Smooth muscle cell (in vitro differentiated cells): ENCODE results near the gene ZSWIM8. TPM values are rescaled to one million over a fixed set of nuclear protein-coding genes. Genes with fewer than 3 reads are reported as not detected.

Experiments
- DNase-seq: peaks from one replicate; lab custom pipeline; 2025; ENCODE audit not compliant: unreplicated experiment; lab: John Stamatoyannopoulos, UW
- H2AFZ ChIP-seq: fragments of 200-600 bp; sonication (generic); 2 replicates; pipeline ENCODE4 v1.6.0; 2016; ENCODE audit warnings: antibody characterized with exemption, low read depth, mild to moderate bottlenecking
- H3F3A ChIP-seq: fragments of 200-600 bp; sonication (generic); 2 replicates; pipeline ENCODE4 v1.6.0; 2017; ENCODE audit warnings: antibody characterized with exemption, low read depth
- H3K27ac ChIP-seq: fragments of 200-600 bp; sonication (generic); 2 replicates; pipeline ENCODE4 v1.5.1; 2016; ENCODE audit warnings: low read depth, mild to moderate bottlenecking
- H3K27me3 ChIP-seq: fragments of 200-600 bp; sonication (generic); 2 replicates; pipeline ENCODE4 v1.6.1; 2016; ENCODE audit warnings: low read depth, mild to moderate bottlenecking
- H3K36me3 ChIP-seq: fragments of 200-600 bp; sonication (generic); 2 replicates; pipeline ENCODE4 v1.5.1; 2016; ENCODE audit warnings: low read depth
- H3K4me1 ChIP-seq: fragments of 200-600 bp; sonication (generic); 2 replicates; pipeline ENCODE4 v1.5.1; 2016; ENCODE audit warnings: low read depth
- H3K4me2 ChIP-seq: fragments of 200-600 bp; sonication (generic); 2 replicates; pipeline ENCODE4 v1.6.0; 2016; ENCODE audit warnings: mild to moderate bottlenecking
- H3K4me3 ChIP-seq: fragments of 200-600 bp; sonication (generic); 2 replicates; pipeline ENCODE4 v1.5.1; 2016; ENCODE audit warnings: mild to moderate bottlenecking
- H3K79me2 ChIP-seq: fragments of 200-600 bp; sonication (generic); 2 replicates; pipeline ENCODE4 v1.6.0; 2016; ENCODE audit warnings: low read depth, mild to moderate bottlenecking
- H3K9ac ChIP-seq: fragments of 200-600 bp; sonication (generic); 2 replicates; pipeline ENCODE4 v1.6.0; 2016; ENCODE audit warnings: low read depth
- H3K9me3 ChIP-seq: fragments of 200-600 bp; sonication (generic); replicated peaks from 2 replicates; pipeline ENCODE4 v1.5.1; 2016; ENCODE audit warnings: low read depth
- H4K20me1 ChIP-seq: fragments of 200-600 bp; sonication (generic); 2 replicates; pipeline ENCODE4 v1.6.0; 2016; ENCODE audit warnings: low read depth
- WGBS: methylation state at CpG from one replicate; pipeline ENCODE4 v1.1.7; 2016; ENCODE audit warnings: low lambda C conversion rate; 5-methylcytosine and 5-hydroxymethylcytosine counted together
- polyA plus RNA-seq: library from polyadenylated mRNA; unstranded; fragments of >200 nt; fragmentation: Nextera tagmentation; extraction: Ambion mirVana; gene quantifications from 2 replicates; pipeline ENCODE4 v1.2.1, GENCODE V29; 2016
- total RNA-seq: library from RNA; depleted of rRNA; stranded (reverse); fragments of >200 nt; gene quantifications from 2 replicates; pipeline ENCODE4 v1.2.3, GENCODE V29; 2014
- TF ChIP-seq, protein P1 (sequence below): fragments of 200-600 bp; sonication (generic); IDR thresholded peaks from 2 replicates; pipeline ENCODE4 v1.5.1; 2017; ENCODE audit warnings: borderline replicate concordance, mild to moderate bottlenecking, antibody characterized with exemption; ENCODE audit not compliant: insufficient read depth, poor library complexity, severe bottlenecking

The ZSWIM8 gene
- total and polyA plus RNA-seq, 2 experiments from 2014 or later = 48.3 to 83.9 TPM

DNA sequence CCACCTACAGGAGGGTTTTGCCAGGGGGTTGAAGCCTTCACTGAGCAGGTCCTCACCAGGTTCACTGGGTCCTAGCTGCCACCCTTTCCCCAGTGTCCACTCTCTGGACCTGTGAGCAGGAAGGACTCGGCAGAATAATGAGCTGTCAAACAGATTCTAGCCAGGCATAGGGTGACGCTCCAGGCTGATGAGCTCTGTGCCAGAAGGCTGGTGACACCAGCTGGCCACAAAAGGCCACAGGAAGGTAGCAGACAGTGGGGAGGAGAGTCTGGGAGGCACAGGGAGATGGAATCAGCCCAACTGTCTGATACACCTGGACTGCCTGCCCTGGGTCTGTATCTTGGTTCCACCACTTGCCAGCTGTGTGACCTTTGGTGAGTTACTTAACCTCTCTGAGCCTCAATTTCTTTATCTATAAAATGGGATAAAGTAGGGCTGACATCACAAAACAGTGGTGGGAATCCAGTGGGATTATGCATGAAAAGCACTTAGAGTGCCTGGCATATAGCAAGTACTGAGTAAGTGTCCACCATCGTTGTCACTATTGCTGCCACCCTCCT, 52.7 kb downstream of the ZSWIM8 start:
- no peaks in the 10 kb centered on the region for H3F3A ChIP-seq
- no peaks in the 10 kb centered on the region for H3K27me3 ChIP-seq
- no peak overlapping the region for H3K4me2 ChIP-seq
- H3K4me3 ChIP-seq = no peak overlapping the region
- no peak overlapping the region for H3K9ac ChIP-seq
- H2AFZ ChIP-seq = no peak overlapping the region
- H3K36me3 ChIP-seq = no peaks in the 10 kb centered on the region
- no peaks in the 10 kb centered on the region for H3K9me3 ChIP-seq
- no peaks in the 10 kb centered on the region for H4K20me1 ChIP-seq
- H3K4me1 ChIP-seq = peaks cover 6% of the 10 kb centered on the region
- TF ChIP-seq, protein P1, sequence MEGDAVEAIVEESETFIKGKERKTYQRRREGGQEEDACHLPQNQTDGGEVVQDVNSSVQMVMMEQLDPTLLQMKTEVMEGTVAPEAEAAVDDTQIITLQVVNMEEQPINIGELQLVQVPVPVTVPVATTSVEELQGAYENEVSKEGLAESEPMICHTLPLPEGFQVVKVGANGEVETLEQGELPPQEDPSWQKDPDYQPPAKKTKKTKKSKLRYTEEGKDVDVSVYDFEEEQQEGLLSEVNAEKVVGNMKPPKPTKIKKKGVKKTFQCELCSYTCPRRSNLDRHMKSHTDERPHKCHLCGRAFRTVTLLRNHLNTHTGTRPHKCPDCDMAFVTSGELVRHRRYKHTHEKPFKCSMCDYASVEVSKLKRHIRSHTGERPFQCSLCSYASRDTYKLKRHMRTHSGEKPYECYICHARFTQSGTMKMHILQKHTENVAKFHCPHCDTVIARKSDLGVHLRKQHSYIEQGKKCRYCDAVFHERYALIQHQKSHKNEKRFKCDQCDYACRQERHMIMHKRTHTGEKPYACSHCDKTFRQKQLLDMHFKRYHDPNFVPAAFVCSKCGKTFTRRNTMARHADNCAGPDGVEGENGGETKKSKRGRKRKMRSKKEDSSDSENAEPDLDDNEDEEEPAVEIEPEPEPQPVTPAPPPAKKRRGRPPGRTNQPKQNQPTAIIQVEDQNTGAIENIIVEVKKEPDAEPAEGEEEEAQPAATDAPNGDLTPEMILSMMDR = no peak
- WGBS = 93% methylated on average over 3 of the region's 3 CpGs
- DNase-seq = no peak
- H3K79me2 ChIP-seq = no peaks in the 10 kb centered on the region
- no peak overlapping the region for H3K27ac ChIP-seq

DNA sequence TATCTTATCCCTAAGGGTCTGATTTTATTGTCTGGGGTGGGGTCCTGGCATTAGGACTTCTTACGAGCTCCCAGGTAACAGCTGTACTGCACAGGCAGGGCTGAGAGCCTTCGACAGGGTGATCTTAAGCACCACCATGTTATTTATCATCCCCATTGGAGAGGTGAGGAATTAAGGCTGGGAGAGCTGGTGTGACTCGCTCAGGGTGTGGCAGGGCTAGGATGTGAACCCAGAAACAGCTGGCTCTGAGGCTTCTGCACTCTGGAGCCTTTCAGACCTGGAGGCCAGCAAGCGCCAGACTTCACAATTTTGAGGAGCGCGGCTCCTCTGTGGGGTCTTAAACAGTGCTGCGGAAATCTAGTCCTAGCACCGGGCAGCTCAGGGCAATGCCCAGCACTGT, 53.4 kb downstream of the ZSWIM8 start:
- no peak for DNase-seq
- no peaks in the 10 kb centered on the region for H3F3A ChIP-seq
- H3K4me1 ChIP-seq = peaks cover 6% of the 10 kb centered on the region
- H2AFZ ChIP-seq = no peak overlapping the region
- H3K27ac ChIP-seq = no peak overlapping the region
- H3K79me2 ChIP-seq = no peaks in the 10 kb centered on the region
- WGBS = 92% methylated on average over 8 of the region's 8 CpGs
- TF ChIP-seq, protein P1 = no peak
- H3K36me3 ChIP-seq = no peaks in the 10 kb centered on the region
- H3K4me2 ChIP-seq = no peak overlapping the region
- H3K9me3 ChIP-seq = no peaks in the 10 kb centered on the region
- H3K27me3 ChIP-seq = no peaks in the 10 kb centered on the region
- no peaks in the 10 kb centered on the region for H4K20me1 ChIP-seq
- no peak overlapping the region for H3K4me3 ChIP-seq
- H3K9ac ChIP-seq = no peak overlapping the region

DNA sequence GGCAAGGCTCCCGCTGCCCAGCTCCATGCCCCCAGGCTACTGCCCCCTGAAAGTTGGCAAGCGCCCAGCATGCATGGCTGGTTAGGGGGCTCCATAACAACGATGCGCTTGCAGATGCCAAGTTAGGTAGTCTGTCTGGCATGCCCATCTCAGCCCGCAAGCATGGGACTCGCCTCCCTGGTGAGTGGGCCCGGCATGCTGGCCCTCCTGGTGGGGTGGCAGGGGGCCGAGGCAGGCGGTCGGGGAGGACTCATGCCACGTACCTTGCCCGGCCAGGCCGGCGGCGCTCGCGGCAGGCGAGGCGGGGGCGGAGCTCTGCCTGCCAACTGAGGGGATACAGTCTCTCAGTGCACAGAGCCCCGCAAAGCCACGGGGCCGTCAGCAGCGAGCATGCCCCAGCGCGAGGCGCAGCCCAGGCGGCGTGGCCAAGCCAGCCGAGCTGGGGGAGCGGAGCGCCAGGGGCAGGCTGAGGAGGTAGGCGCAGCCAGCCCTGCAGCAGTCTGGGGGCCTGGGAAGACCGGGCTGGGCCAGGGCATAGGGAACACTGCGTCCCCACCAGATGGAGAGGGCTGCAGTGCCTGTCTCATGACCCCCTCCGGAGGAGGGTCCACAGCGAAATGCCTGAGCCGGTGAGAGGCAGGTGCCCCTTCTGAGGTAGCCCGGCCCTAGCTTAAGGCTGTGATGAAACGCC, 54.0 kb downstream of the ZSWIM8 start:
- Histone ChIP-seq H3K4me2 (no peak overlapping the region), H2AFZ (no peak overlapping the region), H3F3A (no peaks in the 10 kb centered on the region), H3K4me3 (no peak overlapping the region), H3K27me3 (no peaks in the 10 kb centered on the region), H3K36me3 (no peaks in the 10 kb centered on the region), H3K9ac (no peak overlapping the region), H3K27ac (no peak overlapping the region), H4K20me1 (no peaks in the 10 kb centered on the region), H3K79me2 (no peaks in the 10 kb centered on the region), H3K4me1 (peaks cover 6% of the 10 kb centered on the region), H3K9me3 (no peaks in the 10 kb centered on the region)
- WGBS = 98% methylated on average over 35 of the region's 40 CpGs
- TF ChIP-seq, protein P1 = no peak
- DNase-seq = no peak

DNA sequence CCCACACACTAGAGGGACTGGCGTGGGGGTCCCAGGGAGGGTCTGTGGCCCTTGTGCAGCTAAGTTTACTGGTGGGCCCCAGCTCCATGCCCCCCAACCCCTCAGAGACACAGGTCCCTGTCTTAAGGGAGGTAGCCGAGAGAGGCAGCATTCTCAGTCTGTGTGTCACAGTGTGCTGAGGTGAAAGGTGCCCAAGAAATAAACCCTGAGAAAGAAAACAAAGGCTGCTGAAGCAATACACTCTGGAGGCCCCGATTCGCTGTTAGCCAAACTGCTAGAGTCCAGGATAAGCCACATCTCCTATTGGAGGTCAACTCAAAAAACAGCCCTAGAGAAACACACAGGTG, 54.6 kb downstream of the ZSWIM8 start:
- no peaks in the 10 kb centered on the region for H3K9me3 ChIP-seq

More for the DNA sequence above, 54.6 kb downstream of the ZSWIM8 start:
- DNase-seq = no peak
- Histone ChIP-seq H2AFZ (no peak overlapping the region), H3K9ac (no peak overlapping the region), H3K27ac (no peak overlapping the region), H3K4me1 (peaks cover 6% of the 10 kb centered on the region), H3K79me2 (no peaks in the 10 kb centered on the region), H3K4me3 (no peak overlapping the region), H3K27me3 (no peaks in the 10 kb centered on the region), H3F3A (no peaks in the 10 kb centered on the region), H4K20me1 (no peaks in the 10 kb centered on the region), H3K4me2 (no peak overlapping the region), H3K36me3 (no peaks in the 10 kb centered on the region)
- TF ChIP-seq, protein P1 = no peak
- 94% methylated on average over 4 of the region's 4 CpGs for WGBS
